Mucosa of descending colon (tissue), 3 donors: ENCODE data around the gene FGGY. TPM values are rescaled to one million over a fixed set of nuclear protein-coding genes. Genes with fewer than 3 reads are reported as not detected.

ENCODE experiments used
- ATAC-seq: fragments of 200-7000 bp; cut with Tn5 transposase; one replicate; pipeline ENCODE4 v1.9.1; 2020; ENCODE audit warnings: mild to moderate bottlenecking, moderate library complexity
- DNase-seq, 3 donors: peaks; one replicate each; pipeline ENCODE4 v3.0.0-alpha.2; 2020
- H3K36me3 ChIP-seq: fragments of 200-600 bp; one replicate; pipeline ENCODE4 v1.8.0; 2021; ENCODE audit warnings: low read depth, mild to moderate bottlenecking
- H3K4me1 ChIP-seq: fragments of 200-600 bp; one replicate; pipeline ENCODE4 v1.8.0; 2021; ENCODE audit warnings: low read depth, mild to moderate bottlenecking
- H3K4me3 ChIP-seq: fragments of 200-600 bp; one replicate; pipeline ENCODE4 v1.8.0; 2021; ENCODE audit warnings: mild to moderate bottlenecking
- H3K9me3 ChIP-seq: fragments of 200-600 bp; one replicate; pipeline ENCODE4 v1.8.0; 2021; ENCODE audit warnings: mild to moderate bottlenecking
- CTCF ChIP-seq: fragments of 200-600 bp; IDR thresholded peaks from one replicate; pipeline ENCODE4 v1.8.0; 2022; ENCODE audit warnings: antibody characterized with exemption, mild to moderate bottlenecking
- intact Hi-C, 2 donors: fragments of 100-400 bp; cut with DNase I in 1 of 2; cut with micrococcal nuclease in 1 of 2; formaldehyde crosslinking; loops; one replicate each; pipeline versions ENCODE4 v1.11.0 to v1.11.1; 2022; cut with DNase I, micrococcal nuclease
- total RNA-seq, 3 donors: library from RNA; stranded (reverse); fragmentation: NEBNext Ultra II Directional in 2 of 3; extraction: Animal tissue kit (Norgen Biotek cat#: 25700) in 2 of 3; gene quantifications; one replicate each; pipeline versions ENCODE4 v1.2.1 to v1.2.4, GENCODE V29; 2021 to 2023
- donor health status: DM: no; HTN: no; CAD: no; lungs with moderate emphysema.
- donor health status: DM: no; HTN: no; CAD: no.
- donor health status: DM: no; HTN: yes; CAD: no.

Gene FGGY
- total RNA-seq, 3 donors from 2014 or later, result 25.2 to 38.3 (median 36.6) TPM

DNA sequence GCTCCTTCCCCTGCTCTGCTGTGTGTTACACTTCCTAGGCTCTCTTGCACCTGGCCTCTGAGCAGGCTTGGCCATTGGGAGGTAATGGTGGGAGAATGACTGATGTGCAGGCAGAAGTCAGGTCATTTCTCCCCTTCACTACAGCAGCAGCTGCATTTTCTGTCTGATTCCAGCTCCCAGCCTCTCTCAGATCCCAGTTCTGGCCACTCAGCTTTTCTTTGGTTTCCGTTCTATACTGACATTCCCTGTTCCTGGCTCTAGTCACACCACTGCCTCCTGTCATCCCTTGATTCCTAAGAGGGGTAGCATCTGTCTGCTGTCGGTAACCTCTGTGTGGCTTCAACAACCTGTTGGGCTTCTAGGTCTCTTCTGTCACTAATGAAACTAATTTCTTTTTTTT, 390.2 kb downstream of the FGGY start:
- H3K9me3 ChIP-seq, result no peaks in the 10 kb centered on the region
- H3K4me1 ChIP-seq, result no peaks in the 10 kb centered on the region
- ATAC-seq, result no peak
- no peak overlapping the region for H3K4me3 ChIP-seq
- intact Hi-C loops, result no loop called here
- no peak for TF ChIP-seq CTCF
- no peaks in the 10 kb centered on the region for H3K36me3 ChIP-seq
- no peak for DNase-seq

- TF ChIP-seq CTCF, result no peak
- H3K4me3 ChIP-seq, result no peak overlapping the region
- H3K9me3 ChIP-seq, result no peaks in the 10 kb centered on the region
- no peaks in the 10 kb centered on the region for H3K36me3 ChIP-seq
- intact Hi-C loops, result no loop called here
- DNase-seq (no peak), ATAC-seq (no peak)
- H3K4me1 ChIP-seq, result no peaks in the 10 kb centered on the region
These were observed 392.1 kb downstream of the FGGY start for GRCh38 chr1:59688976-59689375.

- Histone ChIP-seq H3K36me3 (no peaks in the 10 kb centered on the region), H3K4me3 (no peak overlapping the region), H3K9me3 (no peaks in the 10 kb centered on the region), H3K4me1 (no peaks in the 10 kb centered on the region)
- intact Hi-C loops, result loop anchor here in 1 of 2 donors (10.0 kb wide), 1 partner anchor 905 kb away; the partner anchor contains the start of gene JUN
- no peak for TF ChIP-seq CTCF
- no peak for DNase-seq
- ATAC-seq, result no peak
These were observed 392.8 kb downstream of the FGGY start for GRCh38 chr1:59689730-59690129.

- Histone ChIP-seq H3K36me3 (no peaks in the 10 kb centered on the region), H3K4me1 (no peaks in the 10 kb centered on the region), H3K9me3 (no peaks in the 10 kb centered on the region), H3K4me3 (no peak overlapping the region)
- no peak for TF ChIP-seq CTCF
- ATAC-seq (no peak), DNase-seq (no peak)
- intact Hi-C loops, result loop anchor here in 1 of 2 donors (10.0 kb wide), 1 partner anchor 906 kb away; the partner anchor contains the start of gene JUN
These were observed 393.5 kb downstream of the FGGY start for GRCh38 chr1:59690171-59690930.

DNA sequence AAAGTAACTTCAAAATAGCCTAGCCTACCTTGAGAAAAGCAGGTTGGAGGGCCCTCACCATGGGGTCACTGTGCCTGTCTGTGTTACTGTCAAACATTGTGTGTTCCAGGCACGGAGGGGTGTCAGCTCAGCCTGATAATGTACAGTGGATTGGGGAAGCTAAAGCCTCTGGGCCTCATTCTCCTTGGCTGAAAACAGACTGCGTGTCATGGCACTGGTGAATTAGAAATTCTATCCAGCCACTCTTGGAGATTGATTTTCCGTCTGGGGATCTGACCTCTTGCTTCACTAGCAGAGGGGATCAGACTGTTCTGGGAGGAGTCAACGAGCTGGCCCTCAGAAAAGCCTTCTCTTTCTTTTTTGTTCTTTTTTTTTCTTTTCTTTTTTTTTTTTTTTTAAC, 394.4 kb downstream of the FGGY start:
- Histone ChIP-seq H3K36me3 (no peaks in the 10 kb centered on the region), H3K4me3 (no peak overlapping the region), H3K4me1 (no peaks in the 10 kb centered on the region), H3K9me3 (no peaks in the 10 kb centered on the region)
- ATAC-seq, result no peak
- no peak for DNase-seq
- no peak for TF ChIP-seq CTCF
- intact Hi-C loops, result loop anchor here in 1 of 2 donors (10.0 kb wide), 1 partner anchor 906 kb away; the partner anchor contains the start of gene JUN
